Jurkat, Clone E6-1 (cell line): ENCODE data around the gene PRKAG2.

Experiments used
- DNase-seq: peaks from one replicate; pipeline ENCODE4 v3.0.0-alpha.2; 2011; ENCODE audit warnings: low read depth, low spot score
- H3K4me3 ChIP-seq: 2 replicates; pipeline ENCODE4 v1.5.1; 2011; ENCODE audit warnings: mild to moderate bottlenecking, low read length, control low read depth, moderate library complexity

Gene PRKAG2

DNA sequence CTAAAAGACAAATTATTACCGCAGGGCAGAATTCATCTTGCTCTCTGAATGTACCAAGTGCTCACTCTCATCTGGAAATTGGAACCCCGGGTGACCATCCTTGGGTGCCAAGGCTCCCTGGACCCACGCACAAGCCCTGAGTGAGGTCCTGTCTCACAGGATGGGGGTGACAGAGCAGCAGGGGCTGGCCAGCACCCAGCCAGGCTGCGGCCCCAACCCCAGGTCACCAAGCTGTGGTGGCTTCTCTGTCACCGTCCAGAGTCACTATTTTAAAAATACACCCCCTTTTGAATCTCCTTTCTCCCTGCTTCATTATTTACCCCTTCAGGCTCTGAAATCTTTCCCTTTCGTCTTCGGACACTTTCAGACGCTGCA, 148.6 kb downstream of the PRKAG2 start:
- no peak overlapping the region for H3K4me3 ChIP-seq
- no peak for DNase-seq

DNA sequence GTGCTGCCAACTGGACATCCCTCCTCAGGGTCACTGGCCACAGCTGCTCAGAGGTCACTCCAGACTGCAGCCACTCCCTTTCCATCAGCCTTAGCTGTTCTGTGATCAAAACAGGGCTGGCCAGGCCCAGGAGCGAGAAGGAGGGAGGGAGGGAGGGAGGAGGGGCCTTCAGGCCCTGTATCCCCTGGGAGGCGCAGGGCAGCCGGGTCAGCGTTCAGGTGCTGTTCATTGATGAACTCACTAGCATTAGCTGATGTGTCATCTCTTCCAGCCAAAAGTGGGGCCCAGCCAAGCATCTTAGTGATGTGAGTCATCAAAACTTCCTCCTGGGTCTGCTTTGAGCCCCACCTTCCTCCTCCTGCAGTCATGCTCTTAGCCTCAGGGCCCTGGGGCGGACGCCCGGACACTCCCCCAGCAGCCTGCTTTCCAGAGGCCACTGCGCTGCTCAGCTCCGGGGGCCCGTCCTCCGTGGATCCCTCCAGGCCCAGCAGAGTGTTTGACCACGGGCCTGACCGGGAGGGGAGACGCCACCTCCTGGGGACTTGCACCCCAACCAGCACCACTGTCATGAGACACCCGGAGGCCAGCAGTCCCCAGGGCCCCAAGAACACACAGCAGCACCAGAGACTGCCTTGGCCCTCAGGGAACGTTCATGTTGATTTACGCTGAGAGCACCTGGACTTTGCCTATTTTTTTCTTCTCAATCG, 149.2 kb downstream of the PRKAG2 start:
- DNase-seq: no peak
- no peak overlapping the region for H3K4me3 ChIP-seq

DNA sequence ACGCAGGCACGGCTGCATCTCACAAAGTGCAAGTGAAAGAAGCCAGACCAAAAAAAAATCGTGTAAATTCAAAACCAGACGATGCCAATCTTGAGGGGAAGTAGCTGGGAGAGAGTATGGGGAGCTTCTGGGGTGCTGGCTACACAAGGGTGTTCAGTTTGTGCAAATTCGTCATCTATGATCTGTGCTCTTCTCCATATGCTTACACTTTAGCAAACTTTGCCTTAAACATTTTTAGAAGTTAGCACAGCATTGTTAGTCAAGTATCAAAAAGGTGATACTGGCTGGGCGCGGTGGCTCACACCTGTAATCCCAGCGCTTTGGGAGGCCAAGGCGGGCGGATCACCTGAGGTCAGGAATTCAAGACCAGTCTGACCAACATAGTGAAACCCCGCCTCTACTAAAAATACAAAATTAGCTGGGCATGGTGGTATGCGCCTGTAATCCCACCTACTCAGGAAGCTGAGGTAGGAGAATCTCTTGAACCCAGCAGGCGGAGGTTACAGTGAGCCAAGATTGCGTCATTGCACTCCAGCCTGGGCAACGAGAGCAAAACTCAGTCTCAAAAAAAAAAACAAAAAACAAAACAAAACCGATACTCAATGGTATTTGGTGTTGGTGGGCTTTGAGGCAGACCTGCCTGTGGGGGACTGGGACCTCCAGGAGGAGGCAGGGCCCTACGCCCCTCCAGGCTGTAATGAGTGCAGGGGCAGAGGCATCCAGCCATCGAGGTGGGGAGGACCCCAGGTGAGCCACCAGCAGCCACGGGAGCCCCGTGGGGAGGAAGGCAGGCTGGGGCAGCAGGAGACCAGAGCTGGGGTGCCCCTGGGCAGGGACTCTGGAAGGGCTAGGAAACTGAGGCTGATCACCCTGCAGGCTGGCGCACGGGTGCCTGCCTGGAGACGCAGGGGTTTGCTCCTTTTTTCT, 150.0 kb downstream of the PRKAG2 start:
- H3K4me3 ChIP-seq: no peak overlapping the region
- no peak for DNase-seq

DNA sequence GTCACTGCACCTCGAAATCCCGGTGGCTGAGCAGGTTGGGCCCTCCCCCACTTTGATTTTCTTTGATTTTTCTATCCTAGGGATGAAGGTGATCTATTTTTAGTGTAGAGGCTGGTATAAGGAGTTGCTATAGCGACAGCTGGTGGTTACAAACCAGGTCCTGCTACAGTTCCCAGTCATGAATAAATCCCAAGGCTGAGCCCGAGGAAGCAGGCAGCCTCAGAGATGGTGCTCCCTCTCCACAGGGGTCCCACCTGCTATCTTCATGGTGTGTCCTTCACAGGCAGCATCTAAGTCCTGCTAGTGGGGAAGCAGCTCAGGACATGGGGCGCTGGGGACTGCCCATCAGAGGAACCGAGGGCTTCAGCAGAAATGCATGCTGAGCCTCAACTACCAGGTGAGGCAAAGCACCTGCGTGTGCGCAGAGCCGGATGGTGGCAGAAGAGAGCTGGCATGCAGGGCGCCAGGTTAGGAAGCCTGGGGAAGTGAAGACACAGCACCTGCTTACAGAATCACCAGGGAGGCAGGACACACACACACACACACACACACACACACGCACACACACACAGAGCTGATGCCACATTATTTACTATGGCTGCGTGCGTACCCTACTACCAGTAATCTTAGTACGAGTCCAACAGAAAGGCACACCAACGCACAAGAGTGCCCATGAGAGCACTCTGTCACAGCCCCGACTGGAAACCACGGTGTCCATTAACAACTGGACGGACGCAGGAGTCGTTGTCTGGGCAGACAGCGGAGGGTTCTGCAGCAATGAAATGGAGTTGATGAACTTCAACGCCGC, 150.9 kb downstream of the PRKAG2 start:
- DNase-seq: no peak

DNA sequence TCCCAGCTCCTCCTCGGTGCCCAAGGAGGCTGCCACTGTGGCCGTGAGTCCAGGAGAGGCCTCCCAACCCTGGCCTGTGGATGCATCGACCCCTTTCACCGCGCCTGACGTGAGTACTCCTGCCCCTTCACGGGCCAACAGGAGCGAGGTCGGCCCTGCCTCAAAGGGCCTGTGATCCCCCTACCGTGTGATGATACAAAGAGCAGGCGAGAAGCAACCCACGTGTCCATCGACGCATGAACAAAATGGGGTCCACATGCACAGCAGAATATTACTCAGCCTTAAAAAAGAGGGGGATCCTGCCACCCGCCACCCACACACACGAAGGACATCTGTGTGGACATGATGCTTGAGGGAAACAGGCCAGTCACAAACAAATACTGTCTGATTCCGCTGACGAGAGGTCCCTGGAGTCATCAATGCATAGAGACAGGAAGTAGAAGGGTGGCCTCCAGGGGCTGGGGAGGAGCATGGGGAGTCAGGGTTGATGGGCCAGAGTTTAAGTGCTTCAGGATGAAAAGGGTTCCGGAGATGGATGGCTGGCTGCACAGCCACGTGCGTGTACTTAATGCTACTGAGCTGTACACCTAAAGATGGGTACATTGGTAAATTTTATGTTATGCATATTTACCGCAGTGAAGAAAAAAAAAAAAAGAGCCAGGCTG, 151.9 kb downstream of the PRKAG2 start:
- DNase-seq: no peak

More for the DNA sequence above, 150.9 kb downstream of the PRKAG2 start:
- H3K4me3 ChIP-seq: no peak overlapping the region

DNA sequence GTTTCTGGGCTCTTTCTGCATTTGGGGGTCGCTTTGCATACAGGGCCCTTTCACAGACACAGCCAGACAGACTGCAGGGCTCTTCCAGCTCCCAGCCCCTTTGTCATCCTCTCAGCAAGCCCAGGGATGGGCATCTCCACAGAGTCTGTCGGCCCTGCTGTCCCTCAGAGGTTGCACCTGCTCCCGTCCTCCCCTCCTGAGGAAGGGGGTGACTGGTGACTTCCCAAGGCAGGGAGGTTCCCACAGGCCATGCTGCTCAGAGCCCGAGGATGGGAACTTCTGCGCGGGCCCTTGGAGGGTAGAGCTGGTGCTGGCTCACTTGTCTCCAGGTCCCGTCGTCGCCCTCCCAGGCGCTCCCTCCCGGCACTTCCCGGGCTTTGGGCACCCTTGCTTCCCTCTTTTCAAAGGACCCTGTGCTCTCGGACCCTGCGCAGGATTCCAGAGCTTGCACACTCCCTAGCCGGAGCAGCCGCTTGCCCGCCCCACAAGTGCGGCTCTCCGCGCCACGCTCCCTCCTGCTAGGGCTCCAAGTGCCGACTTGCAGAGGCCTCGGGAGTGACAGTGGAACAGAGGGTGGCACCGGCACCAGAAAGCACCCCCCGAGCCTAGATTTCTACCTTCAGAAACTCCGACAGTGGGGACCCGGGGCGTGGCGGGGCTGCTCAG, 152.5 kb downstream of the PRKAG2 start:
- DNase-seq: no peak
- no peak overlapping the region for H3K4me3 ChIP-seq

More for the DNA sequence above, 151.9 kb downstream of the PRKAG2 start:
- no peak overlapping the region for H3K4me3 ChIP-seq

DNA sequence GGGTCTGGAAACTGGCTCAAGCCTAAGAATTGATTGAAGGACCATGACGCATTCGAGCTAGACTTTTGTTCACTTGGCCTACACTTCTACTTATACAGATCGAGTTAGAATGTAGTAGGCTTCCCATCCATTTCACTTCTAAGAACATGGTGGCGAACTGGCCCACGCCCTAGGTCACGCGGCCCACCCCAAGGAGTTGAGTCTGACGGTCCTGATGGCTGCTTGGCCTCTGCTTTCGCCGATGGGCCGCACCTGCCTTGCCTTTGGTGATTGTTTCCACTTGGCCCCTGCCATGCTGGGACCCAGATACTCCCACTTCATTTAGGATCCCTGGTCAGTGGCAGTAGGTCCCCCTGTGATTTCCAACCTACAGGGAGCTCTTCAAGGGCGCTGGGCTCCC, 153.6 kb downstream of the PRKAG2 start:
- no peak overlapping the region for H3K4me3 ChIP-seq
- no peak for DNase-seq

DNA sequence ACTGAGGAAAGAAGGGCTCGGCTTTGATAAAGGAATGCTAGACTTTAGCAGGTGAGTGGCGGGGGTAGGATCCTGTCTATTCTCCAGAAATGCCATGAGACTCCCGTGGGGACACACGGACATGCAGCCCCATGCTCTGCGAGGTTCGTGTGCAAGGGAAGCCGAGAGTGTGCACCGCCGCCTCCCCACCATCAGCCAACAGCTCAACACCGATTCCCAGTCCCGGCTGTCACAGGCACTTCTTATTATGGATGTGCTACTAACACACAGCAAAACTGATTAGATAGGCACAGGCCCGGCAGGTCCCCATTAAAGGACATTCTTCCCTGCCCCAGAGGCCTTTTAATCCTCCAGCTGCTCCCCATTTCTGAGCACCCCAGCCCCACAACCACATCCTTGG, 154.4 kb downstream of the PRKAG2 start:
- DNase-seq: no peak
- no peak overlapping the region for H3K4me3 ChIP-seq

DNA sequence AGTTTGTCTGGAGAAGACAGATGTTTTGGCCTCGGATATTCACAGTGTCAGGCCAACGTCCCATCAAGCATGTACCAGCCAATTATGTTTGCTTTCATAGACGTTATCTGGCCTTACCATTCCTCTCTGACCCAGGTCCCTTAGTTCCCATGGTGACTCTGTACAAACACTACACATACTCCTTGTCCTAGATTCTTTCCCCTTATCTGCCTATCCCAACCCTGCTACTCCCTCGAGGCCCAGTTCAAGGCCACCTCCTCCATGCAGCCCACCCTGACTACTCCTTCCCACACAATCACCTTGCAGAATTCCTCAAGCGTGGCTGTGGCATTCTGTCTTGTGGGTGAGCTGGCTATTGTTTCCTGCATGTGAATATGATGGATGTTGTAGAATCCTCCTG, 155.2 kb downstream of the PRKAG2 start:
- H3K4me3 ChIP-seq: no peak overlapping the region
- DNase-seq: no peak

DNA sequence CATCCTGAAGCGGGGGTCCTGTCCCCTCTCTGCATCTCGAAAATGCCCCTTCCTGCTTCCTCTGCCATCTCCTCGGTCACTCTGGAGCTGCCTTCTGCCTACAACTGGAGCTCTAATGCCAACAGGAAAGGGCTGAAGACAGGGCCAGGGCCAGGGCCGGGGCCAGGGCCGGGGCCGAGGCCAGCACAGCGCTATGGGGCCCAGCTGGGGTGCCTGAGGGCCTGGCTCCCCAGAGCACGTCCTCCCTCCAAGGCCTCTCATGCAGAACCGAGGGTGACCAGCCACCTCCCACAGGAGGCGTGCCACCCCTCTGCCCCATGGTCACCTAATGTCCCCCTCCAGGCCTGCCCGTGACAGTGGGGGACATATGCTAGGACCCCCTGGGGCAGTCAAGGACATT, 155.7 kb downstream of the PRKAG2 start:
- no peak overlapping the region for H3K4me3 ChIP-seq
- DNase-seq: no peak

DNA sequence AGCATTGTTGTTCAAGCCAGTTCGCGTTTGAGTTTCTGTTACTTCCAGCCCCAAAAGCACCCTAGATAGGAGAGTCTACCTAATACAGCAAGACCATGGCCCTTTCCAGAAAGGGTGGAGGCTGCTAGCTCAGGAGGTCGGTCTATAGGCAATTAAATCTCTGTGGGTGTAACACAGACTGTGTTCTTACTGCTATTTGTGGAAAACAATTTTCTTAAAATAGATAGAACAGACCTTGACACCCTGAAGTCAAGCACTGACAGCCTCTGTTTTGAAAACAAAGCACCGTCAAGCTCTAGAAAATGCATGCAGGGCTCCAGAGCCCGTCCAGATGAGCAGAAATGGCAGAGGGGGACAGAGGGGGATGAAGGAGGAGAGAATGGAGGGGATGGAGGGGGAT, 156.6 kb downstream of the PRKAG2 start:
- DNase-seq: no peak

DNA sequence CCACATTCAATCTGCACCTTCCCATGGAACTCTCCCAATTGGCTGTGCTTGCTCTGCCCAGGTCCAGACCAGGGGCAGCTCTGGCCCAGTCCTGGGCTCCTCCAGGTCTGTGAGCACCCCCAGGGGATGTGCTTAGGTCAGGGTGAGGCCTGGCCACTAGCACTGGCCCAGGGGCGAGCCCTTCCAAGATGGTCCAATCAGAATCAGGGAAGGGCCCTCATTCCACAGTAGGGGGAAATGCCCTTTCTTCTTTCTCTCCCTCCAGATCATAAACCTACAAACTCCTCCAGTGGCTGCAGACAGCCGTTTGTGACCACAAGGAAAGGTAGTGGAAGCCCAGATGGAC, 157.0 kb downstream of the PRKAG2 start:
- DNase-seq: no peak
- H3K4me3 ChIP-seq: no peak overlapping the region

More for the DNA sequence above, 156.6 kb downstream of the PRKAG2 start:
- H3K4me3 ChIP-seq: no peak overlapping the region

DNA sequence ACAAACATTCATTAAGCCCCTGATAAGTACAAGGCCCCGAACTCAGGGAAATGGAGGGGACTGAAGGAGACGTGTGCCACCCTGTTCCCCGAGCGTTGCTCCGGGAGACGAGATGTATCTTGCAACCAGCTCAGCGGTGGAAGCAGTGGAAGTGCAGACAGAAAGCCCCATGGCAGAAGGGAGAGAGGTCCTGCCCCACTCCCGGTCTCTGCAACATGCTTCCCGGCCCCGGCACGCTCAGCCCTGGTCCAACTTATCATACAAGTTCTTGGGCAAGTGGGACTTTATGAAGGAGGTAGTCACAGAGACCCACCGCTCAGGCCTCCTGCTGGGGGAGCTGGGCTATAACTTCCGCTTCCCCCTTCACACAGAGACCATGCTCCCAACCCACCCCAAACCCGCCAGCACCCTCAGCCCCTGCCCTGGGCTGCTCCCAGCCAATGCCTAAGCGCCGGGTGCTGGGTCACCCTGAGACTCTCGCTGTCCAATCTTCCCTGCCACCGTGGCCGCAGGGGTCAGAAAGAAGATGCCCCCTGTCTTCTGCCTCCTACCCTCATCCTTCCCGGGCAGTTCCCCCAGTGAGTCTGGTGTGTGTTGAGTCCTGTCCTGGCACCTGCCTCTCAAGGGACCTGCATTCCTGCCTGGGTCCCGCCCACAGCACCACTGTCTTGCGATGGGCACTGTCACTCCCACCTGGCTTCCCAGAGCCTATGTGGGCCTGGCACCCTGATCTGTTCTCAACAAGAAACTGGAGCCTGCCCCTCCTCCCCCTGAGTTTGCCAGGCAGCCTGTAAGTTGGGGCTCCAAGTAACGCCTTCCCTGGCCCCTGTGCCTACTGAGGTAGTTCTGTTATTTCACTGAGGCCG, 157.7 kb downstream of the PRKAG2 start:
- DNase-seq: no peak
- no peak overlapping the region for H3K4me3 ChIP-seq

DNA sequence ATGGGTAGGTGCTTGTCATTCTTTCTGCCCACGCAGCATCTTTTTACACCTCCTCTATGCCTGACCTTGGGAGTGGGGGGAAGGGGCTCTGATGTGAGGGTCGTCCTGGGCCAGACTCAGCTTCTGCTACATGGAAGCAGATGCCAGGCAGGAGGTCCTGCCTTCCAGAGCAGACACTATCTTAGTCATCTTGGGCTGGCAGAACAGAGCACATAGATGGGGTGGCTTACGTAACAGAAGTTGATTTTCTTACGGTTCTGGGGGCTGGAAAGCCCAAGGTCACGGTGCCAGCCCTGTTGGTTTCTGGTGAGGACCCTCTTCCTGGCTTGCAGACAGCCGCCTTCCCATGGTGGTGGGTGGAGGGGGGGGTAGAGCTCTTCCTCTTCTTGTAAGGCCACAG, 159.0 kb downstream of the PRKAG2 start:
- no peak for DNase-seq
- H3K4me3 ChIP-seq: no peak overlapping the region

DNA sequence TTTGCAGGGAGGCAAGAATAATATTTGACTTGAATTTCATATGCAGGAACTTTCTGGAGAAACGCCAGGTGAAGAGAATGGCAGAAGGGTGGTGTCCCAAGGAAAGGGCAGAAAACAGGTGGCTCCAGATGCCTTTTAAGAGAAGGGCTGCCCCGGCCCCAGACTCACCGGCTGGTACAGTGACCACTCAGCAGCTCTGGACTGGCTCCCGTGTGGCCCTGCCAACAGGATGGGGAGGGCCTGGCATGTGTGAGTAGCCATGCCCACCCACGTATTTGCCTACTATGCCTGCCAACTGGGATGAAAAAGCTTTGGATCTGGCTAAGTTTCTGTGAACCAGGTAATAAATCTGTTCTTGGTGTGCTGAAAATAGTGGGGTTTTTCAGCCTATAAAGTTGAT, 159.5 kb downstream of the PRKAG2 start:
- no peak overlapping the region for H3K4me3 ChIP-seq
- DNase-seq: no peak

DNA sequence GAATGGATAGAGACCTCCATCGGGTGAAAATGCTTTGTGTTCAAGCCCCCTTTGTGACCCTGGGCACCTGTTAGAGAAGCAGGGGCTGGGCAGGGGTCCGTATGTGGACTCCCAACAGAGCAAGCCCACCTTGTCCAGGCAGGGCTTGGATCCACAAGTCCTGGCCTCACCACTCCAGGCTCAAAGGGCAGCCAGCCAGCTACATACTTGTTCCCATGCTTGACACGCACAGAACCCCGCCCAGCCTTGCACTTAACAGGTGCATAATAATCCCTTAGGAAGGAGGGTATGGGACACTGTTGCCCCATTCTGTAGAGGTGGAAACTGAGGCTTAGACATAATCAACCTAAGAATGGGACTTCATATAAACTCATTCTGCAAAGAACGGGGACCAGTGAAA, 160.6 kb downstream of the PRKAG2 start:
- DNase-seq: no peak
- no peak overlapping the region for H3K4me3 ChIP-seq

DNA sequence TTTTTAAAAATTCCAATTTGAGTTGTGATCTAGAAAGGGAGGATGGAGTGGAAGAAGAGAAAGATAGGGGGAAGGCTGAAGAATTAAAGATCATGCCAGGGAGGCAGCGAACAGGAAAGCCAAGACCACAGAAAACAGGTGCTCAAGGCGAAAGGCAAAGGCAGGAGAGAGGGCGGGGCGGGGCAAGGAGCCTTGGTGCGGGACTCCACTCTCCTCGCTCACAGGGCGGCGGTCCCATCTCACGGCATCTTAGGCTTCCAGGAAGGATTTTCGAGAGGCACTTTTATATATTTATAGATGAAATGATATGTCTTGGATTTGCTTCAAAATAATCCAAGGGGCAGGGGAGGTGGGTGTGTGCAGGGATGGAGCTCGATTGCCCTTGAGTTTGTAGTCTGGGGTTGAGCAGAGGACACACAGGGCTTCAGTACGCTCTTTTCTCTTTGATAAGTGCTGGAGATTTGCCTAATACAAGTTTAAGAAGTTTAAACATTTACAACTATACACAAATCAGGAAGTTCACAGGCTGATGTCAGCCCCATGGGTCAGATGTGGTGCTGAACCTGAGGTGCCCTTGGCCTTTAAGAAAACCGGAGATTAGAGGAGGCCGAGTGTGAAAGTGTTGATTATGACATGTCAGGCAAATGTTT, 161.1 kb downstream of the PRKAG2 start:
- no peak overlapping the region for H3K4me3 ChIP-seq
- no peak for DNase-seq
